SK-N-SH (cell line): ENCODE results near the gene CDH12. TPM values are rescaled to one million over a fixed set of nuclear protein-coding genes. Genes with fewer than 3 reads are reported as not detected.

Experiments
- CTCF ChIA-PET: fragments of 300-600, 350-600 bp; formaldehyde crosslinking; extraction: SDS; loops from one replicate; lab custom pipeline; 2021; lab: Yijun Ruan, JAX
- POLR2A ChIA-PET: fragments of 350-600 bp; sonication (Branson Sonifier 250); formaldehyde crosslinking; extraction: SDS; loops from one replicate; lab custom pipeline; 2020; ENCODE audit warnings: antibody characterized with exemption, inconsistent platforms; lab: Yijun Ruan, JAX
- DNase-seq: peaks from one replicate; pipeline ENCODE4 v3.0.0; 2012
- H2AFZ ChIP-seq: fragments of 200-600 bp; sonication (generic); 2 replicates; pipeline ENCODE4 v1.8.1; 2016; ENCODE audit warnings: antibody characterized with exemption, mild to moderate bottlenecking, low read depth
- H3F3A ChIP-seq: fragments of 200-600 bp; sonication (generic); replicated peaks from 2 replicates; pipeline ENCODE3; 2016; ENCODE audit warnings: antibody characterized with exemption, mild to moderate bottlenecking; ENCODE audit not compliant: insufficient read depth
- H3K27ac ChIP-seq, 2 experiments: fragments of 200-500 bp in 1 of 2; fragments of 200-600 bp in 1 of 2; sonication (Bioruptor generic) in 1 of 2; sonication (generic), shearing (Covaris generic) in 1 of 2; 2 replicates each; pipeline versions ENCODE4 v1.5.1 to v1.6.1; 2014 to 2016; ENCODE audit warnings: low read depth in 2 of 2, inconsistent platforms in 1 of 2, low read length in 1 of 2, mild to moderate bottlenecking in 1 of 2, mixed read lengths in 1 of 2
- H3K27me3 ChIP-seq: fragments of 200-600 bp; sonication (generic), shearing (Covaris generic); 2 replicates; pipeline ENCODE4 v1.6.1; 2016; ENCODE audit warnings: mixed run types; ENCODE audit not compliant: insufficient read depth
- H3K36me3 ChIP-seq, 2 experiments: fragments of 200-500 bp in 1 of 2; fragments of 200-600 bp in 1 of 2; sonication (Bioruptor generic) in 1 of 2; sonication (generic) in 1 of 2; replicated peaks in 1 of 2; 2 replicates each; pipeline versions ENCODE3 to v1.5.1; 2014 to 2016; ENCODE audit warnings: low read length in 1 of 2, mild to moderate bottlenecking in 1 of 2; ENCODE audit not compliant: insufficient read depth in 2 of 2, control insufficient read depth in 1 of 2
- H3K4me1 ChIP-seq, 2 experiments: fragments of 200-500 bp in 1 of 2; fragments of 200-600 bp in 1 of 2; sonication (Bioruptor generic) in 1 of 2; sonication (generic), shearing (Covaris generic) in 1 of 2; 2 replicates each; pipeline versions ENCODE4 v1.5.1 to v1.6.1; 2014 to 2016; ENCODE audit warnings: low read depth in 1 of 2, low read length in 1 of 2, mixed run types in 1 of 2; ENCODE audit not compliant: insufficient read depth in 2 of 2, control insufficient read depth in 1 of 2
- H3K4me2 ChIP-seq: fragments of 200-600 bp; sonication (generic), shearing (Covaris generic); 2 replicates; pipeline ENCODE4 v1.6.1; 2017; ENCODE audit warnings: mixed run types
- H3K4me3 ChIP-seq, 2 experiments: fragments of 200-500 bp in 1 of 2; fragments of 200-600 bp in 1 of 2; sonication (Bioruptor generic) in 1 of 2; sonication (generic), shearing (Covaris generic) in 1 of 2; 2 replicates each; pipeline versions ENCODE4 v1.5.1 to v1.8.1; 2014 to 2016; ENCODE audit warnings: low read depth in 2 of 2, inconsistent platforms in 1 of 2, low read length in 1 of 2, mild to moderate bottlenecking in 1 of 2, mixed read lengths in 1 of 2, moderate library complexity in 1 of 2
- H3K79me2 ChIP-seq: fragments of 200-600 bp; sonication (generic); 2 replicates; pipeline ENCODE4 v1.8.1; 2017; ENCODE audit warnings: mild to moderate bottlenecking; ENCODE audit not compliant: insufficient read depth
- H3K9ac ChIP-seq: fragments of 200-600 bp; sonication (generic); 2 replicates; pipeline ENCODE4 v1.6.1; 2017; ENCODE audit warnings: mixed run types
- H3K9me2 ChIP-seq: fragments of 200-600 bp; sonication (generic); 2 replicates; pipeline ENCODE4 v1.6.1; 2017; ENCODE audit warnings: mixed run types
- H3K9me3 ChIP-seq: fragments of 200-600 bp; sonication (generic); 2 replicates; pipeline ENCODE4 v1.6.1; 2017; ENCODE audit warnings: mixed run types, mild to moderate bottlenecking, moderate library complexity
- H4K20me1 ChIP-seq: fragments of 200-600 bp; sonication (generic); 2 replicates; pipeline ENCODE4 v1.6.1; 2017; ENCODE audit warnings: mild to moderate bottlenecking, mixed run types; ENCODE audit not compliant: insufficient read depth
- CHD2 ChIP-seq: fragments of 150-350 bp; IDR thresholded peaks from 2 replicates; pipeline ENCODE4 v1.6.1; 2018; ENCODE audit warnings: low read length; ENCODE audit not compliant: partially characterized antibody
- CTCF ChIP-seq: fragments of 200-600 bp; sonication (generic); IDR thresholded peaks from 2 replicates; pipeline ENCODE4 v1.6.1; 2017; ENCODE audit warnings: antibody characterized with exemption, mild to moderate bottlenecking, moderate library complexity
- EZH2phosphoT487 ChIP-seq: fragments of 200-600 bp; sonication (generic); IDR thresholded peaks from 2 replicates; pipeline ENCODE4 v1.6.1; 2017; ENCODE audit warnings: low read depth, mixed run types, mild to moderate bottlenecking, antibody characterized with exemption, moderate library complexity, borderline replicate concordance
- FOSL2 ChIP-seq: IDR thresholded peaks from 2 replicates; pipeline ENCODE4 v1.4.0; 2012; ENCODE audit warnings: low read depth, mild to moderate bottlenecking, moderate library complexity, borderline replicate concordance
- JUND ChIP-seq: IDR thresholded peaks from 2 replicates; pipeline ENCODE4 v1.4.0; 2012
- MXI1 ChIP-seq: IDR thresholded peaks from 2 replicates; pipeline ENCODE4 v1.6.1; 2012; ENCODE audit warnings: mild to moderate bottlenecking, low read depth, low read length, improper control_type of control experiment
- POLR2AphosphoS5 ChIP-seq: IDR thresholded peaks from 2 replicates; pipeline ENCODE4 v1.6.1; 2012; ENCODE audit warnings: low read depth, low read length
- REST ChIP-seq: IDR thresholded peaks from 2 replicates; pipeline ENCODE4 v1.6.1; 2012; ENCODE audit warnings: mild to moderate bottlenecking, low read depth, low read length, moderate library complexity
- SIN3A ChIP-seq: IDR thresholded peaks from 2 replicates; pipeline ENCODE4 v1.6.1; 2012; ENCODE audit warnings: low read depth, mild to moderate bottlenecking, low read length, moderate library complexity, borderline replicate concordance
- TCF12 ChIP-seq: IDR thresholded peaks from 2 replicates; pipeline ENCODE4 v1.4.0; 2012
- TEAD4 ChIP-seq: IDR thresholded peaks from 2 replicates; pipeline ENCODE4 v1.4.0; 2012; ENCODE audit warnings: mild to moderate bottlenecking, borderline replicate concordance; ENCODE audit not compliant: insufficient read depth
- USF2 ChIP-seq: fragments of 150-350 bp; IDR thresholded peaks from 2 replicates; pipeline ENCODE4 v1.6.1; 2017; ENCODE audit warnings: antibody characterized with exemption, low read length, low read depth, borderline replicate concordance
- YY1 ChIP-seq: IDR thresholded peaks from 2 replicates; pipeline ENCODE4 v1.4.0; 2012; ENCODE audit warnings: low read depth, mild to moderate bottlenecking
- polyA plus RNA-seq, 3 experiments: library from polyadenylated mRNA; depleted of rRNA; stranded (reverse); fragments of >200 nt; gene quantifications; 2 replicates each; pipeline ENCODE4 v1.2.3, GENCODE V29; 2012

CDH12 gene
- polyA plus RNA-seq, 1 of the 3 experiments (the other 2 are of a cell fraction) = not detected

- TF ChIP-seq CHD2 (no peak), JUND (no peak), POLR2AphosphoS5 (no peak), TCF12 (no peak), YY1 (no peak), MXI1 (no peak), USF2 (no peak), FOSL2 (no peak), TEAD4 (no peak), EZH2phosphoT487 (no peak), SIN3A (no peak), REST (no peak), CTCF (no peak)
- Histone ChIP-seq H3K9me3 (no peaks in the 10 kb centered on the region; the same call in 1 of the 2 replicates), H3K9ac (no peak overlapping the region), H4K20me1 (no peaks in the 10 kb centered on the region), H3K27ac (no peak overlapping the region), H3K9me2 (no peaks in the 10 kb centered on the region), H3K4me3 (no peak overlapping the region), H3K27me3 (no peaks in the 10 kb centered on the region), H3K4me2 (no peak overlapping the region), H2AFZ (no peak overlapping the region), H3K4me1 (no peaks in the 10 kb centered on the region), H3K36me3 (no peaks in the 10 kb centered on the region), H3F3A (no peaks in the 10 kb centered on the region), H3K79me2 (no peaks in the 10 kb centered on the region)
- ChIA-PET POLR2A (no interaction called here), CTCF (no interaction called here)
- no peak for DNase-seq
Observed at GRCh38 chr5:22390888-22391287, 462.3 kb downstream of the CDH12 start.
